ENCODE data around the gene SLC18A3.

DNA sequence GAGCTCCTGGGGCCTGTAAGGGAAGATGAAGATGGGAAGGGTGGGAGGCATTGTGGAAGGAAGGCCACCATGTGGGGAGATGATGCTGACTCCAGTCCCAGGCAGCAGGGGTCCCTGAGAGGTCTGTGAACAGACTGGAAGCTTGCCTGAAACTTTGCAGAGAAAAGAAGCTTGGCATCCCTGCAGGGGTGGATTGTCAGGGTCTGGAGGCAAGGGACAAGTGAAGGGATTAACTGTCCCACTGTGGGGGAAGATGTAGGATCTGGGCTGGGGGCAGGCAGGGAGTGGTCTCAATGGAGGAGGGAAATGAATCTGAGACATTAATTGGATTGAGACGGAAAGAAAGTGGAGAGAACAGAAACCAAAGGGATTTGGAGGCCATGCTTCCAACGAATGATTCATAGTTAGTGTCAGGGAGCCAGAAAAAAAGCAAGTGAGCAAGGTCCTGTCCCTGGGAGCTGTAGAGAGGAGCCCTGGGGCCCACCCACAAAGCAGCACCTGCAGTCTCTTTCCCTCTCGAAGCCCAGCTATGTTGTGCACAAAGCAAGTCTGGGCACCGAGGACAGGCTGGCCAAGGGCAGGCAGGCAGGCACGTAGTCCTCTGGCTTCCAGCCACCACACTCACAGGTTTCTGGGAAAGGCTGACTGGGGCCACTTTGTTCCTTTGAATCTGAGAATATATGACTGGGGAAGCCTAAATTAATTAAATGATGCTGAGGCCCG, 4.7 kb upstream of the SLC18A3 start:
- TF ChIP-seq POLR2A (IDR thresholded peaks at IDR 0.05), result no peak
- TF ChIP-seq, protein P1, sequence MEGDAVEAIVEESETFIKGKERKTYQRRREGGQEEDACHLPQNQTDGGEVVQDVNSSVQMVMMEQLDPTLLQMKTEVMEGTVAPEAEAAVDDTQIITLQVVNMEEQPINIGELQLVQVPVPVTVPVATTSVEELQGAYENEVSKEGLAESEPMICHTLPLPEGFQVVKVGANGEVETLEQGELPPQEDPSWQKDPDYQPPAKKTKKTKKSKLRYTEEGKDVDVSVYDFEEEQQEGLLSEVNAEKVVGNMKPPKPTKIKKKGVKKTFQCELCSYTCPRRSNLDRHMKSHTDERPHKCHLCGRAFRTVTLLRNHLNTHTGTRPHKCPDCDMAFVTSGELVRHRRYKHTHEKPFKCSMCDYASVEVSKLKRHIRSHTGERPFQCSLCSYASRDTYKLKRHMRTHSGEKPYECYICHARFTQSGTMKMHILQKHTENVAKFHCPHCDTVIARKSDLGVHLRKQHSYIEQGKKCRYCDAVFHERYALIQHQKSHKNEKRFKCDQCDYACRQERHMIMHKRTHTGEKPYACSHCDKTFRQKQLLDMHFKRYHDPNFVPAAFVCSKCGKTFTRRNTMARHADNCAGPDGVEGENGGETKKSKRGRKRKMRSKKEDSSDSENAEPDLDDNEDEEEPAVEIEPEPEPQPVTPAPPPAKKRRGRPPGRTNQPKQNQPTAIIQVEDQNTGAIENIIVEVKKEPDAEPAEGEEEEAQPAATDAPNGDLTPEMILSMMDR (IDR thresholded peaks at IDR 0.05), result no peak

All from adrenal gland (tissue), 5 donors.